Activated CD4-positive, alpha-beta memory T cell treated with anti-CD3 and anti-CD28 coated beads, Interleukin-2, amount 10 ng/mL, durations not matched to agents 7 days and 5 days (primary cell): Measurements from ENCODE around the gene DBNDD2. TPM values are rescaled to one million over a fixed set of nuclear protein-coding genes. Genes with fewer than 3 reads are reported as not detected.

Experiments used
- CTCF ChIA-PET: fragments of 350-600 bp; sonication (Branson Sonifier 250); formaldehyde crosslinking; loops from one replicate; lab custom pipeline; 2021; ENCODE audit warnings: antibody characterized with exemption, inconsistent platforms; lab: Charles Lee
- POLR2A ChIA-PET: fragments of 350-600 bp; sonication (Branson Sonifier 250); formaldehyde crosslinking; loops from one replicate; lab custom pipeline; 2021; ENCODE audit warnings: antibody characterized with exemption; lab: Charles Lee
- DNase-seq: peaks from one replicate; pipeline ENCODE4 v3.0.0-alpha.2; 2020
- H3K27ac Mint-ChIP-seq: one replicate; pipeline ENCODE4 v1.8.0; 2021; ENCODE audit warnings: mild to moderate bottlenecking, mixed read lengths
- H3K27me3 Mint-ChIP-seq: one replicate; pipeline ENCODE4 v1.8.0; 2021; ENCODE audit warnings: mixed read lengths
- H3K36me3 Mint-ChIP-seq: one replicate; pipeline ENCODE4 v1.8.0; 2021; ENCODE audit warnings: low read depth, mixed read lengths
- H3K4me1 Mint-ChIP-seq: one replicate; pipeline ENCODE4 v1.8.0; 2021; ENCODE audit warnings: mixed read lengths
- H3K4me3 Mint-ChIP-seq: one replicate; pipeline ENCODE4 v1.8.0; 2021; ENCODE audit warnings: mild to moderate bottlenecking, mixed read lengths
- H3K9me3 Mint-ChIP-seq: one replicate; pipeline ENCODE4 v1.8.0; 2021; ENCODE audit warnings: mixed read lengths
- total RNA-seq, 2 experiments: library from RNA; stranded (reverse); gene quantifications; one replicate each; pipeline ENCODE4 v1.2.3, GENCODE V29; 2021

Gene DBNDD2, protein sequence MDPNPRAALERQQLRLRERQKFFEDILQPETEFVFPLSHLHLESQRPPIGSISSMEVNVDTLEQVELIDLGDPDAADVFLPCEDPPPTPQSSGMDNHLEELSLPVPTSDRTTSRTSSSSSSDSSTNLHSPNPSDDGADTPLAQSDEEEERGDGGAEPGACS
- 10 to 100 TPM; 11.4 to 13.1 TPM for total RNA-seq

DNA sequence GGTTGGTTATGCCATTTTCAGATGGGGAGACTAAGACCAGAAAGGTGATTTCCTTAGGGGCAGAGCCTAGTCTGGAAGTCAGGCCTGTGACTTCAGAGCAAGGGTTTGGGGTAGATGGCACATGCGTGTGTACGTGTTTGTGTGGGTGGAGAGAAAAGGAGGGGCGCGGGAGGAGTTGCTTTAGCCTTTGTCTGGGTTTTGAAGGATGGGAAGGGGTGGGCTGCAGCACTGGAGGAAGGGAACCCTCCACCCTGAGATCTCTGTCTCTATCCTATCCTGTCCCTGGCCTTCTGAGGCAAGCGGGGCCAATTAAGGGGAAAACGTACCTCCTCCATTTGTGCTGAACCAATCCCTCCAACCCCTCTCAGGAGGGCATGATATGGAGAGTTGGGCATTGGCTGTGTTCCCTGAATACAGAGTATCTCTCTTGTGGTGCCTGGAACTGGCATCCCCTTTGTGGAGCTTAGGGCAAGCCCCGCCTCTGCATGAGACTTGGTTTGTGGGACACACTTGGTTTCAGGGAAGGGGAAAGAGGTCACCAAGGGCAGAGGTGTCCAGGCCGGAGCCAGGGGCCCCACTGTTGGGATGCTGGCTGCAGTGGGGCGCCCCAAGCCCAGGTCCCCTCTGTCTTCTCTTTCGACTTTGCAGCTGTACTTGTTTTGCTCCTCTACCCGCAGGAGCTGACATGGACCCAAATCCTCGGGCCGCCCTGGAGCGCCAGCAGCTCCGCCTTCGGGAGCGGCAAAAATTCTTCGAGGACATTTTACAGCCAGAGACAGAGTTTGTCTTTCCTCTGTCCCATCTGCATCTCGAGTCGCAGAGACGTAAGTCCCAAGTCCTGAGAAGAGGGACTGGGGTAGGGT, at the start of gene DBNDD2:
Gene DBNDD2, plus strand, starts transcription at position 507 of the 863 bp plus-strand sequence. Its CDS starts 179 bp downstream, at position 686.
- no peak for DNase-seq
- POLR2A ChIA-PET = interaction anchor here (1.1 to 1.8 kb wide), 4 partner anchors 8 to 40 kb away, joined by 3 to 18 read pairs (median 6); partner anchors contain the start of gene PIGT
- CTCF ChIA-PET = interaction anchor here (1.0 to 2.3 kb wide), 5 partner anchors 29 to 116 kb away, joined by 3 to 7 read pairs (median 4); partner anchors contain the start of gene SYS1
- Mint-ChIP-seq H3K9me3 (peaks cover 3% of the 10 kb centered on the region), H3K4me3 (peak within 1 kb of the TSS; percentile 70), H3K36me3 (peaks cover 4% of the 10 kb centered on the region), H3K27ac (no peak within 1 kb of the TSS), H3K4me1 (peaks cover 19% of the 10 kb centered on the region), H3K27me3 (peaks cover 20% of the 10 kb centered on the region)

DNA sequence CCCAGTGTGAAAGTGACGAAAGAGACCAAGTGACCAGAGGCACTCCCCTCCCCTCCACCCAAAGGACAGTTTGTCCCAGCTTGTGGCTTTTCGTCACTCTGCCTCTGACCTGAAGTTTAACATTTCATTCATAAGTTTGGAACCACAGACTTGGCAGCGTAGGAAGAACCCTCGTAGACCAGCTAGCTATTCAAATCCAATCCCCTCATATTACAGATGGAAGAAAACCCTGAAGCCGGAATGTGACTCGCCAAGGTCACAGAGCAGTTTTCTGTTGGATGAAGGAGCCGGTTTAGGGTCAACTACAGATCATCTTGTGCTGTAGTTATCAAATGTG, 49.1 kb upstream of the DBNDD2 start:
- Mint-ChIP-seq H3K9me3 (no peaks in the 10 kb centered on the region), H3K4me1 (peaks cover 73% of the 10 kb centered on the region), H3K27me3 (no peaks in the 10 kb centered on the region), H3K27ac (no peak overlapping the region), H3K4me3 (no peak overlapping the region), H3K36me3 (peaks cover 4% of the 10 kb centered on the region)
- CTCF ChIA-PET = interaction anchor here (0.6 to 8.2 kb wide), 7 partner anchors 14 to 595 kb away, joined by 3 to 156 read pairs (median 5); no protein-coding TSS in a partner anchor
- POLR2A ChIA-PET = interaction anchor here (0.6 to 7.3 kb wide), 5 partner anchors 11 to 86 kb away, joined by 3 to 63 read pairs (median 3); partner anchors contain the start of gene SDC4
- no peak for DNase-seq

DNA sequence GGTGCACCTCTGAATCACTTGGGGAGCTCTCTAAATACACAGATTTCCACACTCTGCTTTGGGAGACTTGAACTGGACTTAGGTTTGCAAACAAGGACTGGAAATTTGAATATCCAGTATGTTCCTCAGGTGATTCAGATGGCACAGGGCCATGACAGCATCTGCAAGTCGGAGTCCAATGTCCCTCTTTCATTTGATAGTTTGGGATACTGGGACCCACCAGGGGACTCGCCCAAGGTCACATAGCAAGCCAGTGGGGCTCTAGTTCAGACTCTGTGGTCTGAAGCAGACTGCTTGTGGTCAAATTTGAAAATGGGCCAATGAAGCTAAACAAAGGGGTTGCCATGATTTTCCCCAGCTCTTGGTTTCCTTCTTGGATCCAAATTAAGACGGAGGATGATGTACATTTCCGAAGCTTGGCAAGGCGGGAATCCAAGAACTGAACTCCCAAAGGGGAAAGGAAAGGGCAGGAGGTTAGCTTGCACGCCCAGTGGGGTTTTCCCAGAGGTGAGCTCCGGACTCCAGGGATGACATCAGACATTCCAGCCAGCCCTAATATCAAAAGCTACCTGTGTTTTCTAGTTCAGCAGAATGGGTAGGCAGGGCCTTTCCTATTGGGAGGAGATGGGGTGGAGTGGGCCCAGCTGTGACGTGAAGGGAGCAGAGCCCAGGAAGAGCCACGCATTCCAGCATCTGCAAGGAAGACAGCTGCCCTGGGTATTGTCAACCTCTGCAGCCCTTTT, 48.5 kb upstream of the DBNDD2 start:
- no peaks in the 10 kb centered on the region for H3K27me3 Mint-ChIP-seq
- H3K9me3 Mint-ChIP-seq = no peaks in the 10 kb centered on the region
- DNase-seq = no peak
- H3K36me3 Mint-ChIP-seq = peaks cover 5% of the 10 kb centered on the region
- H3K4me3 Mint-ChIP-seq = no peak overlapping the region
- H3K27ac Mint-ChIP-seq = no peak overlapping the region
- ChIA-PET POLR2A (interaction anchor here (0.8 to 7.3 kb wide), 4 partner anchors 11 to 85 kb away, joined by 3 to 63 read pairs (median 4); partner anchors contain the start of gene SDC4), CTCF (interaction anchor here (0.6 to 8.2 kb wide), 8 partner anchors 14 to 595 kb away, joined by 3 to 156 read pairs (median 5); no protein-coding TSS in a partner anchor)
- H3K4me1 Mint-ChIP-seq = peaks cover 70% of the 10 kb centered on the region

DNA sequence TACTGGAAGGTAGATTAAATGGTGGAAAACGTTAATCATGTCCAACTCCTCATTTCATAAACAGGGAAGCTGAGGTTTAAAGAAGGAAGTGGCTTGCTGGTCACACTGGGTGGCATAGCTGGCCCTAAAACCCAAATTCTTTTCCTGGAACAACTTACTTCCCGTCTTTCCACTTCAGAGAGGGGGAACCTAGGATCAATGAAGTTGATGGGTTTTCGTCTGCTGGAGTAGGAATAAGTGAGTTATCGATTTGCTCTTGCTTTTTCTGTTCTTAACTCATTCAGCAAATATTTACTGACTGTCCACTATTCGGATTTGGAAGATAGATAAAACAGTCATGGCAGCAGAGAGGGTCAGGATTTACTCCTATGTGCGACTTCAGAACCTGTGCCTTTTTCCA, 46.3 kb upstream of the DBNDD2 start:
- Mint-ChIP-seq H3K4me1 (peaks cover 64% of the 10 kb centered on the region), H3K9me3 (no peaks in the 10 kb centered on the region), H3K27ac (no peak overlapping the region), H3K4me3 (no peak overlapping the region), H3K36me3 (peaks cover 19% of the 10 kb centered on the region), H3K27me3 (no peaks in the 10 kb centered on the region)
- POLR2A ChIA-PET = interaction anchor here (1.1 to 7.3 kb wide), 6 partner anchors 11 to 573 kb away, joined by 3 to 63 read pairs (median 14); partner anchors contain the start of genes PCIF1, PIGT and SDC4
- no peak for DNase-seq
- CTCF ChIA-PET = interaction anchor here (1.1 to 8.2 kb wide), 13 partner anchors 9 to 91 kb away, joined by 3 to 156 read pairs (median 11); no protein-coding TSS in a partner anchor

DNA sequence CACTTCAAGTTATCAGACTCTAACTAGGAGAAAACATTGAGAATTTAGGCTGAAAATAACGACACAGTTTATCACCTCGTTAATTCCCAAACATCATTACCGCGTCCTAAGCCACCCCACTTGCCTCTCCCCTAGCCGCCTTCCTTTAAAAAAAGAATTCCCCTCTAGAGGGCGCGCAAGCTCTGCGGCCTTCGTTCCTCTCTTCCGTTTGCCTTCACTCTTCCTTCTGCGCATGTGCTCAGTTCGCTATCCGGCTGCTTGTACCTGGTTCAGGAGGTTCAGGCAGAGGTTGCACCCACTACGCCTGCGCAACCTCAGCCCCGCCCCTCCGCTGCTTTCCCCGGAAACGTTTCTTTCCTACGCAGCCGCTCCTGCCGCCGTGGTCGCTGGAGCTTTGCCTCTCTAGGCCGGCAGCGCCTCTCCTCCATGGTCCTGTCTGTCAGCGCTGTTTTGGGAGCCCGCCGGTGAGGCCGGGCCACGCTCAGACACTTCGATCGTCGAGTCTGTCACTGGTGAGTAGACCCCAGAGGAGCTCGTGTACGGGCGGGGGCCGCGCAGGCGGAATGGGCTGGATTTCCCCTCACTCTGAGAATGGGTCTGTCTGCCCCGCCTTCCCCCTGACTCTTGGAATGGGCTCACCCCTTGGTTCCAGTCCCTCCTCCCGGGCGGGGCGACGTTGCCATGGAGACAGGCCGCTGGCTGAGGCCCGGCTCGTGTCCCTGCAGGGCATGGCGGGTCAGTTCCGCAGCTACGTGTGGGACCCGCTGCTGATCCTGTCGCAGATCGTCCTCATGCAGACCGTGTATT, 45.1 kb upstream of the DBNDD2 start, which contains the start of gene SYS1:
Gene SYS1, plus strand, starts transcription at position 353 of the 807 bp plus-strand sequence. Its CDS starts 376 bp downstream, at position 729.
- POLR2A ChIA-PET = interaction anchor here (0.6 to 7.3 kb wide), 19 partner anchors 9 to 643 kb away, joined by 3 to 63 read pairs (median 4); partner anchors contain the start of genes DNTTIP1, PCIF1, PIGT and SDC4
- no peaks in the 10 kb centered on the region for H3K9me3 Mint-ChIP-seq
- H3K36me3 Mint-ChIP-seq = peaks cover 29% of the 10 kb centered on the region
- CTCF ChIA-PET = interaction anchor here (0.6 to 8.2 kb wide), 36 partner anchors 9 to 985 kb away, joined by 3 to 156 read pairs (median 5); partner anchors contain the start of genes DBNDD2 and PIGT
- H3K4me1 Mint-ChIP-seq = peaks cover 65% of the 10 kb centered on the region
- no peaks in the 10 kb centered on the region for H3K27me3 Mint-ChIP-seq
- DNase-seq = peak; percentile 98
- peak within 1 kb of the TSS; percentile 91 for H3K27ac Mint-ChIP-seq
- H3K4me3 Mint-ChIP-seq = peak within 1 kb of the TSS; percentile 92

DNA sequence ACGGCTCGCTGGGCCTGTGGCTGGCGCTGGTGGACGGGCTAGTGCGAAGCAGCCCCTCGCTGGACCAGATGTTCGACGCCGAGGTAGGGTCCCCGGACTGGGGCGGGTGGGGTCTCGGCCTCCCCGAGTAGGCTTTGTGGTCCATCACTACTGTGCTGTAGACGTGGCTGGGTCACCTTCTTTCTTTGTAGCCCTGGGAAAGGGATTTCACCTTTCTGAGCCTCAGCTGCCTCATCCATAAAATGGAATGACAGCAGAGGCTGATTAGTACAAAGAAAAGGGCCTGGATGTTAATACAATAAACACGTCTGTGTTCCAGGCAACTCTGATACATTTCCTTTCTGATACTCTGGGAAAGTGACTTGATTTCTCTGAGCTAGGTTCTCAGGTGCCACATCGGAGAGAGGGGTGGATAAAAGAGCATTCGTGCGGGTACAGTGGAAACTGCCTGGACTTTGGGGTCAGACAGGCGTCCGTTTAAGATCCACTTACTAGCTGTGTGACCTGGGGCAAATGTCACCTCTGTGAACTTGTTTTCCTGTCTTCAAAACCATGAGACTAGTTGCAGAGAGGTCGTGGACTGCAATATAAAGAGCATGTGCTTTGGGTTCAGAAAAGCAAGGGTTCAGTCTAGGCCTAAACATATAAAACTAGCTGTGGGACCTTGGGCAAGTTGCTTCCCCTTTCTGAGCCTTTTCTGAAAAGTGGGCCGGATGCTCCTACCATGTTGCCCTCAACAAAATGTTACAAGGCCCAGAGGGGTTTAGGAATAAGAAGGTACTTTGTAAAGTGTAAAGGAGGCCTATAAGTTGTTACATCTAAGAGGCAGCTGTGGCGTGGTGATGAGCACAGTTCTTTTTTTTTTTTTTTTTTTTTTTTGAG, 44.2 kb upstream of the DBNDD2 start:
- ChIA-PET CTCF (interaction anchor here (0.6 to 8.2 kb wide), 29 partner anchors 10 to 578 kb away, joined by 3 to 156 read pairs (median 8); partner anchors contain the start of genes DBNDD2 and PIGT), POLR2A (interaction anchor here (0.8 to 7.3 kb wide), 12 partner anchors 10 to 571 kb away, joined by 3 to 63 read pairs (median 7); partner anchors contain the start of genes PCIF1, PIGT and SDC4)
- peaks cover 65% of the 10 kb centered on the region for H3K4me1 Mint-ChIP-seq
- H3K4me3 Mint-ChIP-seq = peak overlapping the region; percentile 92
- H3K27ac Mint-ChIP-seq = peak overlapping the region; percentile 91
- DNase-seq = no peak
- no peaks in the 10 kb centered on the region for H3K27me3 Mint-ChIP-seq
- H3K36me3 Mint-ChIP-seq = peaks cover 35% of the 10 kb centered on the region
- H3K9me3 Mint-ChIP-seq = no peaks in the 10 kb centered on the region

DNA sequence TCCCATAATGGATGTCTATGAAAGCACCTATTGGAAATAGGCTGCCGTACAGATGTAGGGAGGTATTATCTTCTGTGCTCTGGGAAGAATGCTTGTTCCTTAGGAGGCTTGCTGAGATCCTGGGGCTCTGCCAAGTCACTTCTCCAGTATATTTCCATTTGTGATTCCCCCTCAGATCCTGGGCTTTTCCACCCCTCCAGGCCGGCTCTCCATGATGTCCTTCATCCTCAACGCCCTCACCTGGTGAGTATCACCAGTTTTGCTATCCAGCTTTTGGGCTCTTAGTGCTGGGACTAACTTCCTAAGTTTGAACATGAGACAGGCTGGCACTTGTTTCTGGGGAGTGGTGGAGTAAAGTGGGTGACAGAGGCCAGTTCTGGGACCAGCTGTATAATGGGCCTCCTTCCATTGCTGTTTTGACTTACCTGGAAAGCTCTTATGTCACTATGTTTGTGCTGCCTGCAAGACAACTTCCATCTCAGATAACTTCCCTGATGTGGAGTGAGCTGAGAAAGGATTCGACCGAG, 42.6 kb upstream of the DBNDD2 start:
- no peak overlapping the region for H3K4me3 Mint-ChIP-seq
- ChIA-PET POLR2A (interaction anchor here (1.0 to 7.3 kb wide), 4 partner anchors 8 to 71 kb away, joined by 3 to 63 read pairs (median 4); no protein-coding TSS in a partner anchor), CTCF (interaction anchor here (1.1 to 8.2 kb wide), 6 partner anchors 8 to 84 kb away, joined by 3 to 156 read pairs (median 20); no protein-coding TSS in a partner anchor)
- no peaks in the 10 kb centered on the region for H3K27me3 Mint-ChIP-seq
- peaks cover 37% of the 10 kb centered on the region for H3K36me3 Mint-ChIP-seq
- peaks cover 64% of the 10 kb centered on the region for H3K4me1 Mint-ChIP-seq
- H3K27ac Mint-ChIP-seq = no peak overlapping the region
- peak; percentile 4 for DNase-seq
- no peaks in the 10 kb centered on the region for H3K9me3 Mint-ChIP-seq

DNA sequence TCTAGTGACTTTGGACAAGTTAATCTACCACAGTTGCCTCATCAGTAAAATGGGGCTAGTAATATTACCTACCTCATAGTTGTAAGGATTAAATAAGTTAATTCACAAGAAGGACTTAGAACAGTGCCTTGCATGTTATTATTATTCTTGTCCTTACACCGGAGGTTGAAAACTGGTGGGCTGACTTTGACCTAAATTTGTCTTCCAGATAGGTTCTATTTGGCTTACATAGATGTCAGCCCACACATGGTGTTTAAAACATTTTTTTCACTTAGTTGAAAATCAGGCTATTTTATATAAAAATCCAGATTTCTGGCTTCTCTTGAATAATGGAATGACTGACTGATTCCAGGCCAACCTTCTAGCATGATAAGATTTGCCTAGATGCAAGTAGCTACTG, 41.9 kb upstream of the DBNDD2 start:
- Mint-ChIP-seq H3K9me3 (no peaks in the 10 kb centered on the region), H3K27me3 (no peaks in the 10 kb centered on the region), H3K36me3 (peaks cover 37% of the 10 kb centered on the region), H3K4me1 (peaks cover 62% of the 10 kb centered on the region), H3K27ac (no peak overlapping the region), H3K4me3 (no peak overlapping the region)
- ChIA-PET POLR2A (interaction anchor here (1.0 to 7.3 kb wide), 4 partner anchors 7 to 71 kb away, joined by 3 to 63 read pairs (median 4); partner anchors contain the start of gene PIGT), CTCF (interaction anchor here (0.9 to 8.2 kb wide), 5 partner anchors 10 to 110 kb away, joined by 3 to 156 read pairs (median 3); no protein-coding TSS in a partner anchor)
- no peak for DNase-seq

DNA sequence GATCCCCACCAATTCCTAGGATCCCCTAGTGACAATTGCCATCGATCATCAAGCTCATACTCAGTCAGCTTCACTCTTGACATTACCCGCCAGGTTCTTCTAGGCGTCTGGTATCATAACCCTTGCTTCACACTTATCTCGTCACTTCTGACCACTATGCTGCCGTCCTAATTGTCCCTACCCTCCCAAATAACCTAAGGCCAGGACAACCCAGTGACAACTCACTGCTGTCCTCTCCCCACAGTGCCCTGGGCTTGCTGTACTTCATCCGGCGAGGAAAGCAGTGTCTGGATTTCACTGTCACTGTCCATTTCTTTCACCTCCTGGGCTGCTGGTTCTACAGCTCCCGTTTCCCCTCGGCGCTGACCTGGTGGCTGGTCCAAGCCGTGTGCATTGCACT, 41.5 kb upstream of the DBNDD2 start:
- H3K9me3 Mint-ChIP-seq = no peaks in the 10 kb centered on the region
- peaks cover 62% of the 10 kb centered on the region for H3K4me1 Mint-ChIP-seq
- H3K36me3 Mint-ChIP-seq = peaks cover 37% of the 10 kb centered on the region
- POLR2A ChIA-PET = interaction anchor here (1.2 to 1.9 kb wide), 2 partner anchors 40 to 49 kb away, joined by 3 to 5 read pairs; partner anchors contain the start of gene PIGT
- no peaks in the 10 kb centered on the region for H3K27me3 Mint-ChIP-seq
- CTCF ChIA-PET = interaction anchor here (0.9 to 8.2 kb wide), 4 partner anchors 44 to 110 kb away, joined by 3 to 156 read pairs (median 4); no protein-coding TSS in a partner anchor
- H3K27ac Mint-ChIP-seq = no peak overlapping the region
- peak; percentile 10 for DNase-seq
- H3K4me3 Mint-ChIP-seq = no peak overlapping the region

DNA sequence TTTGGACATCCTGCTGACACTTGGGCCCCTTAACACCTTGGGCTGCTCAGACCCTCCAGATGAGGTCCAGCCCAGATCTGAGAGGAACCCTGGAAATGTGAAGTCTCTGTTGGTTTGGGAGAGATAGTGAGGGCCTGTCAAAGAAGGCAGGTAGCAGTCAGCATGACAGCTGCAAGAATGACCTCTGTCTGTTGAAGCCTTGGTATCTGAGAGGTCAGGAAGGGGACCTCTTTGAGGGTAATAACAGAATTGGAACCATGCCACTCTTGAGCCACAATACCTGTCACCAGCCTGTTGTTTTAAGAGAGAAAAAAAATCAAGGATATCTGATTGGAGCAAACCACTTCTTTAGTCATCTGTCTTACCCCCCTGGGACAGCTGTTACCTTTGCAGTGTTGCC, 41.0 kb upstream of the DBNDD2 start:
- no peak overlapping the region for H3K27ac Mint-ChIP-seq
- peaks cover 58% of the 10 kb centered on the region for H3K4me1 Mint-ChIP-seq
- no peak for DNase-seq

More for the DNA sequence above, 41.0 kb upstream of the DBNDD2 start:
- no peaks in the 10 kb centered on the region for H3K9me3 Mint-ChIP-seq
- H3K36me3 Mint-ChIP-seq = peaks cover 37% of the 10 kb centered on the region
- no peak overlapping the region for H3K4me3 Mint-ChIP-seq
- H3K27me3 Mint-ChIP-seq = no peaks in the 10 kb centered on the region
- POLR2A ChIA-PET = interaction anchor here (0.7 to 1.9 kb wide), 5 partner anchors 40 to 1616 kb away, joined by 3 to 5 read pairs (median 3); partner anchors contain the start of gene PIGT
- CTCF ChIA-PET = interaction anchor here (0.9 to 3.3 kb wide), 4 partner anchors 69 to 109 kb away, joined by 3 to 36 read pairs (median 6); no protein-coding TSS in a partner anchor
